Skeletal muscle tissue (tissue), 4 donors: Measurements from ENCODE around the gene SLC25A43. TPM values are rescaled to one million over a fixed set of nuclear protein-coding genes. Genes with fewer than 3 reads are reported as not detected.
"Not testable (repeated sequence)": the region's sequence is repeated elsewhere in the genome, so short reads cannot be mapped to it uniquely, and the experiment has no call there.

Experiments
- H3K27ac ChIP-seq: one replicate; pipeline ENCODE4 v1.7.0; 2013; ENCODE audit warnings: mild to moderate bottlenecking, low read depth, low read length, inconsistent platforms
- H3K27me3 ChIP-seq, 3 donors: one replicate each; pipeline ENCODE4 v1.7.0; 2013; ENCODE audit warnings: low read length in 3 of 3; ENCODE audit not compliant: control insufficient read depth in 3 of 3, insufficient read depth in 3 of 3
- H3K36me3 ChIP-seq, 3 donors: one replicate each; pipeline ENCODE4 v1.7.0; 2013; ENCODE audit warnings: low read length in 3 of 3; ENCODE audit not compliant: control insufficient read depth in 3 of 3, insufficient read depth in 3 of 3
- H3K4me1 ChIP-seq, 3 donors: one replicate each; pipeline ENCODE4 v1.7.0; 2013; ENCODE audit warnings: low read length in 3 of 3, mild to moderate bottlenecking in 3 of 3; ENCODE audit not compliant: control insufficient read depth in 3 of 3, insufficient read depth in 3 of 3
- H3K4me3 ChIP-seq, 3 donors: one replicate each; pipeline ENCODE4 v1.7.0; 2013; ENCODE audit warnings: low read length in 3 of 3
- H3K9ac ChIP-seq, 3 donors: one replicate each; pipeline ENCODE4 v1.7.0; 2013; ENCODE audit warnings: low read length in 3 of 3, mild to moderate bottlenecking in 3 of 3, moderate library complexity in 2 of 3, low read depth in 1 of 3
- H3K9me3 ChIP-seq, 3 donors: one replicate each; pipeline ENCODE4 v1.7.0; 2013; ENCODE audit warnings: low read length in 3 of 3; ENCODE audit not compliant: control insufficient read depth in 3 of 3
- total RNA-seq: library from RNA; depleted of rRNA; stranded (reverse); fragments of >200 nt; gene quantifications from one replicate; pipeline ENCODE4 v1.2.3, GENCODE V29; 2014
- donor health status: Osteomylitis.

SLC25A43 gene
- total RNA-seq, 1 donor from 2014 or later: 6.3 TPM

- H3K27ac ChIP-seq: no peak overlapping the region
- H3K4me3 ChIP-seq: no peak overlapping the region
- no peaks in the 10 kb centered on the region for H3K36me3 ChIP-seq
- H3K4me1 ChIP-seq: no peaks in the 10 kb centered on the region
- no peak overlapping the region for H3K9ac ChIP-seq
- H3K9me3 ChIP-seq: no peaks in the 10 kb centered on the region
- H3K27me3 ChIP-seq: no peaks in the 10 kb centered on the region
Observed at GRCh38 chrX:119489212-119490074, 90.3 kb downstream of the SLC25A43 start.

- H3K9me3 ChIP-seq: no peaks in the 10 kb centered on the region
- no peaks in the 10 kb centered on the region for H3K36me3 ChIP-seq
- H3K9ac ChIP-seq: no peak overlapping the region
- H3K27ac ChIP-seq: no peak overlapping the region
- no peak overlapping the region for H3K4me3 ChIP-seq
- H3K4me1 ChIP-seq: no peaks in the 10 kb centered on the region
- H3K27me3 ChIP-seq: no peaks in the 10 kb centered on the region
Observed at GRCh38 chrX:119492463-119492862, 93.3 kb downstream of the SLC25A43 start.

GRCh38 chrX:119493851-119494495 is 94.8 kb downstream of the SLC25A43 start:
- H3K4me3 ChIP-seq, H3K9me3 ChIP-seq, H3K36me3 ChIP-seq, H3K27me3 ChIP-seq, H3K27ac ChIP-seq, H3K4me1 ChIP-seq, H3K9ac ChIP-seq: not testable (repeated sequence)

GRCh38 chrX:119495734-119496726 is 96.9 kb downstream of the SLC25A43 start:
- Histone ChIP-seq H3K4me3 (no peak overlapping the region), H3K27ac (no peak overlapping the region), H3K4me1 (no peaks in the 10 kb centered on the region), H3K9ac (no peak overlapping the region), H3K36me3 (no peaks in the 10 kb centered on the region), H3K9me3 (no peaks in the 10 kb centered on the region), H3K27me3 (no peaks in the 10 kb centered on the region)

GRCh38 chrX:119497185-119497584 is 98.0 kb downstream of the SLC25A43 start:
- Histone ChIP-seq H3K4me1 (no peaks in the 10 kb centered on the region), H3K9me3 (no peaks in the 10 kb centered on the region), H3K27ac (no peak overlapping the region), H3K4me3 (no peak overlapping the region), H3K27me3 (no peaks in the 10 kb centered on the region), H3K9ac (no peak overlapping the region), H3K36me3 (no peaks in the 10 kb centered on the region)

GRCh38 chrX:119500061-119500800 is 101.1 kb downstream of the SLC25A43 start:
- Histone ChIP-seq H3K27me3 (no peaks in the 10 kb centered on the region), H3K9ac (no peak overlapping the region), H3K27ac (no peak overlapping the region), H3K4me3 (no peak overlapping the region), H3K9me3 (no peaks in the 10 kb centered on the region), H3K36me3 (no peaks in the 10 kb centered on the region), H3K4me1 (peaks cover 0 to 7% (median 0%) of the 10 kb centered on the region in 3 donors)

GRCh38 chrX:119501511-119502148 is 102.5 kb downstream of the SLC25A43 start:
- Histone ChIP-seq H3K4me1 (peaks cover 0 to 7% (median 0%) of the 10 kb centered on the region in 3 donors), H3K27me3 (no peaks in the 10 kb centered on the region), H3K4me3 (no peak overlapping the region), H3K36me3 (no peaks in the 10 kb centered on the region), H3K9ac (no peak overlapping the region), H3K27ac (no peak overlapping the region), H3K9me3 (no peaks in the 10 kb centered on the region)

- Histone ChIP-seq H3K4me1 (peaks cover 0 to 7% (median 0%) of the 10 kb centered on the region in 3 donors), H3K27ac (no peak overlapping the region), H3K36me3 (no peaks in the 10 kb centered on the region), H3K9ac (no peak overlapping the region), H3K27me3 (no peaks in the 10 kb centered on the region), H3K4me3 (no peak overlapping the region), H3K9me3 (no peaks in the 10 kb centered on the region)
Observed at GRCh38 chrX:119502727-119503483, 103.8 kb downstream of the SLC25A43 start.
